GM18526 (cell line): ENCODE results near the gene AKAP14.
A peak's percentile ranks its signal among the peaks of the same experiment; 100 is the strongest.

ENCODE experiments used
- POLR2A ChIP-seq: IDR thresholded peaks from 3 replicates; pipeline ENCODE4 v1.6.1; 2011; ENCODE audit not compliant: insufficient read length; ENCODE audit errors: extremely low read depth

The AKAP14 gene

DNA sequence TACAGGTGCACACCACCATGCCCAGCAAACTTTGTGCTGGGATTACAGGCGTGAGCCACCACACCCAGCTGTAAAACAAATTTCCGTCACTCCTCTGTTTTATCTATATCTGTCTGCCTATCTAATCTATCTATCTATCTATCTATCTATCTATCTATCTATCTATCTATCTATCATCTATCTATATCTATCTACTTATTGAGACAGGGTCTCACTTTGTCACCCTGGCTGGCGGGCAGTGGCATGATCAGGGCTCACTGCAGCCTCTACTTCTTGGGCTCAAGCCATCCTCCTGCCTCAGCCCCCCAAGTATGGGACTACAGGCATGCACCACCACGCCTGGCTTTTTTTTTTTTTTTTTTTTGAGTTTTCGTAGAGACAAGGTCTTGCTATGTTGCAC is 20.6 kb downstream of the AKAP14 start:
- TF ChIP-seq POLR2A, result no peak

DNA sequence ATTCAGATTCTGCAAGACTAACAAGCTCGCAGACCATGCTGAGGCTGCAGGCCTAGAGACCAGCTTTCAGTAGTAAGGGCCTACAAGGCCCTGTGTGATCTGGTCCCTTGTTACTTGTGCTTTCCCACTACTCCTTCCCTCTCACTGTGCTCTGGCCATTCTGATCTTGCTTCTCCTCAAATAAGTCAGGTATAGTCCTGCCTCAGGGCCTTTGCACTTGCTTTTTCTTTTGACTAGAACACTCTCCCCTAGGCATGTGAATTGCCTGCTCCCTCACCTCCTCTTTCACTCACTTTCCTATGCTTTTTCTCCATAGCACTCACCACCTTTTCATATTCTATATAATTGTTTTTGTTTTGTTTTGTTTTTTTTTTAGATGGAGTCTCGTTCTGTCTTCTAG is 22.2 kb downstream of the AKAP14 start:
- no peak for TF ChIP-seq POLR2A

DNA sequence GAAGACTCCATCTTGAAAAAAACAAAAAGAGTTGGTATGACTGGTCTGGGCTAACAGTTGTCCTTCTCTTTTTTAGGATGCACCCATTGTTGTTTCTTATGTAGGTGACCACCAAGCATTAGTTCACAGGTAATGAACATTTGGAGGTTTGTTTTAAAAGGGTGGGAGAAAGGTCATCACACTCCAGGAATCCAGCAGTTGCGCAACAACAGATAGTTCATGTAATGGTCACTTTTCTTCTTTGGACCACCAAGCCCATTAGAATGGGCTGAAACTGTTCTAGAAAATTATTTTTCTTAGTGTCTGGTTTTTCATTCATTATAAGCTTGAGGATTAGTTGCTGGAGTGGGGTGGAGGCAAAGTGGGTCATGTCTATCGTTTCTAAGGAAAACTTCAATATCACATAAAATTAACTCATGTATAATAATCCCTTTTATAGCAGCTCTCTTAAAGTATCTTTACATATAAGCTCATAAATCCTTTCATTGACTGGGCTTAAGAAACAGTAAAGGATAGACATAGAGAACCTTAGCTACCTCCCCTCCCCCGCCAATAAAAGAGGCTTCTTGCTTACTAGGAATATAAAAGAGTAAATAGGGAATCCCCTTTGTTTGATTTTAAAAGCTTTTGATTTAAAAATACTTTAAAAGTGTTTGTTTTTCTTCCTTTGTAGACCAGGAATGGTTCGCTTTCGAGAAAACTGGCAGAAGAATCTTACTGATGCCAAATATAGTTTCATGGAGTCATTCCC is 24.3 kb downstream of the AKAP14 start:
- TF ChIP-seq POLR2A, result no peak

DNA sequence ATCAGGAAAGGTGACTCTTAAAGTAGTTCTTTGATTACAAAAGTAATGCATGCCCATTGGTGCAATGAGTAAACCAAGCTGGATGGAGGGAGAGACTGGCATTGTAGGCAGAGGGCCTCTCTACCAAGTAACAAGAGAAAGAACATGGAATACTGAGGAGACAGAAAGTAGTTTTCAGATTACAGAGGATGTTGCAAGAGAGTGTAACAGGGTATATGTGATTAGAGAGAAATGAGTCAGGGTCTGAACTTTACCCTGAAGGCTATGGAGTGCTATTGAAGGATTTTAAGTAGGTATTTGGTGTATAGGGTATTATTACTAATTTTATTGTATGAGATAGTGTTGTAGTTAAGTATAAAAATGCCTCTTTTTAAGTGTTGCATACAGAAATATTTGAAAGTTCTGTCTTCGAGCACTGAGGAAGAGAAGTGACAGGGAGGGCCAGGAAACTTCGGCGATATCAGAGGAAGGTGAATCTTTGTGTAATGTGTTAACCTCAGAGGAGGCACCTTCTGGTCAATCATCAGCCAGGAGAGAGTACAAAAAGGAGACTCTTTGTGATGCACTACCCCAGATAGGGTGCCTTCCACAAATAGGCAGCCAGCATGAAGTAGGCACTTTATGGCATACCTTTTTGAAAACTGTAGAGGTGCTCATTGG is 39.7 kb downstream of the AKAP14 start:
- no peak for TF ChIP-seq POLR2A

DNA sequence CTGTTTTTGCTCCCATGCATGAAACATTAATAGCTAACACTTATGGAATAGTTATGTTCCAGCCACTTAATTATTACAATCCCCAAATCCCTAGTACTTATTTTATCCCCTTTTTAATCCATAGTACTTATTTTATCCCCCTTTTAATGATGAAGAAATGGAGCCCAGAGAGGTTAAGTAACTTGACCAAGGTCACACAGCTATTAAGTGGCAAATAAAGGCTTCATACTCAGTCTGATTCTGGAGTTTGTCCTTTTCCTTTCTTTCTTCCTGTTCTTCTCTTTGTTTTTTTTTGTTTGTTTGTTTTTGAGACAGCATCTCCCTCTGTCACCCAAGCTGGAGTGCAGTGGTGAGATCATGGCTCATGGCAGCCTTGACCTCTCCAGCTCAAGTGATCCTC is 45.6 kb downstream of the AKAP14 start:
- TF ChIP-seq POLR2A, result no peak

DNA sequence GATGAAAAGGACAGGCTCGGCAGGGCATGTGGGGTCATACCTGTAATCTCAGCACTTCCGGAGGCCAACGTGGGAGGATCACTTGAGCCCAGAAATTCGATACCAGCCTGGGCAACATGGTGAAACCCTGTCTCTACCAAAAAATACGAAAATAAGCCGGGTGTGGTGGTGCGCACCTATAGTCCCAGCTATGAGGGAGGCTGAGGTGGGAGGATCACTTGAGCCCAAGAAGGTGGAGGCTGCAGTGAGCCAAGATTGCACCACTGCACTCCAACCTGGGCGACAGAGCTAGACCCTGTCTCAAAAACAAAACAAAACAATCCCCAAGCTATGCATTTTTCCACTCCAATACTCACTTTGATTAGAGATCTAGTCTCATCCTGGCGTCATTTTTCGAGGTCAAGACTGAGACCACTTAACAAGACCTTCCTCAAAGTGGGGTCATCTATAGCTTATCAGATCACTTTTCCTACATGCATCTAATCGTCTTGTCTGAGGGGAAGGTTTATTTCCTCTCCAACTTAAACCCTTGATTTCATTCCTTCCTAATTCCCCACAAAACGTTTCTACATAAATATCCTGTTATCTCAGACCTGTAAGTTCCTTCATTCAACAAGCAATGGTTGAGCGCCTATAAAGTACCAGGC is 46.6 kb downstream of the AKAP14 start:
- no peak for TF ChIP-seq POLR2A

DNA sequence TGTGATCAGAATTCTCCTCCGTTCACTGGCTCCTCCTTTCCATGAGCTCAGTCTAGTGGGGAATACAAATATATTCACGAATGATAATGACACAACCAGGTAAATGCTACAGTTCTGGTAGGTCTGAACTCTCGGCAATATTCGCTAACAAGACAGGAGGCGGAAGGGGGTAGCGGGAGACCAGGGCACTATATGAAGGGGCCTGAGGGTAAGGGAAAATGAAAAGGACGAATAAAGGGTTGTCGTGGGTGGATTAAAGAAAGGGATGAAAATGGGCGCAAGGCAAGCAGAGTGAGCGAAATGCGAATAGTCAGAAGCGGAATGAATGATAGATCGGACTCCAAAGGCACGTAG is 47.1 kb downstream of the AKAP14 start:
- no peak for TF ChIP-seq POLR2A

DNA sequence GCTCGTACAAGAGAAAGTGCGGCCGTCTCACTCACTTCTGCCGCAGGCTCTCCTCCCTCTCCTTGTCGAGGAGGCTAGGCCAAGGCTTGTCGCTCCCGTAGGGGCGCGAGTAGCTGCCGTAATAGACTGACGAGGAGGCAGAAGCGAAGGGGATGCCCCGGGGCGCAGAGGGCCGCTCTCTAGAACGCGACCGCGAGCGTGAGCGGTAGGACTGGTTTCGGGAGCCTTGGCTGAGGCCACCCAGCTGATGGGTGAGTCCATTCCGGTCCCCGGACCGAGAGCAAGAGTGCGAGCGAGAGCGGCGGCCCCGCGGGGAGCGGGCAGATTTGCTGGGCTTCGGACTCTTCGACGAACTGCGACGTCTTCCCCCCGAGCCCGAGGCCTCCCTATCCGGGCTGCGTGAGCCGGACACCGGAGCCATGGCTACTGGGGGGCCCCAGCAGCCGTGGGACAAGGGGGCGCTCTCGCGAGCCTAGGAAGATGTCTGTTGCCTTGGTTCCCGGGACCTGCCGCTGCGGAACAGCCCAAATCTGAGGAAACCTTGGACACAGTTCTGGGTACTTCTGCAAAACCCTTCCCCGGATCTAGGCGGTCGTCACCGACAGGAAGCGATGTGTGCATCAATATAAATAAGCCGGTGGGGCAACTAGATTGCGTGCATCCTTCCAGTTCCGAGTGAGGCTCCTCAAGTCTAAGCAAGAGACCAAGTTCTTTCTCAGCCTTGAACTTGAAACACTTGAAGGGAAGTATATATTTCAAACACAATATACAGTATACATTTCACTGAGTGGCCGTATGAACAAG is 47.7 kb downstream of the AKAP14 start, which contains the start of gene NKAP:
Gene NKAP (minus strand): TSS at position 567 of the 804 bp plus-strand sequence. CDS start 146 bp downstream, at position 421.
- TF ChIP-seq POLR2A, result peak; percentile 41

DNA sequence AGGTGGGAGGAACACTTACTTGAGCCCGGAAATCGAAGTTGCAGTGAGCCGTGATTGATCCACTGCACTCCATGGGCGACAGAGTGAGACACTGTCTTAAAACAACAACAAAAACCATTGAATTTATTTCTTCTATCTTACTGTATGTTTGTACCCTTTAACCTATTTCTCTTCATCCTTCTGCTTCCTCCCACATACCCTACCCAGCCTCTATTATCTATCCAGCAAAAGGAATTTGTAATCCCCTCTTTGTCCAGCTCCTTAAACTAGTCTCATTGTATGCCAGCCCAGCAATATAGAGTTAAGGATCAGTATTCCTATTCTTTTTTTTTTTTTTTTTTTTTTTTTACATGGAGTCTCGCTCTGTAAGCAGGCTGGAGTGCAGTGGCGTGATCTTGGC is 49.8 kb downstream of the AKAP14 start:
- no peak for TF ChIP-seq POLR2A

DNA sequence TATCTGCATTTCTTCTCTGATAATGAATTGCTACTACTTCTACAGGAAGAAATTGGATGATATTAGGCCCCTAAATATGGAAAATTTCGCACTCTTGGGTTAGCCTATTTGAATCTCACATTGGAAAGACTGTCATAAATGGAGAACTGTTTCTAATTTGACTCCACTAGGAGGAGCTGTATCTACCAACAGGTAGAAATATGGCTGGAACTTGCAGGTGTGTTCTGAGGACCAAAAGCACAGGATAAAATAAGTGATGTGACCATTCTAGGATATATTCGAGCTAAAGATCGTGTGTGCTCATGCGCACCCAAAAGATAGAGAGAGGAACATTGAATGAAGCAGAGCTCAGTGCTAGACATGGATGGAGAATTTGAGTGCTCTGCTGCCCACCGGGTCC is 52.7 kb downstream of the AKAP14 start:
- no peak for TF ChIP-seq POLR2A

DNA sequence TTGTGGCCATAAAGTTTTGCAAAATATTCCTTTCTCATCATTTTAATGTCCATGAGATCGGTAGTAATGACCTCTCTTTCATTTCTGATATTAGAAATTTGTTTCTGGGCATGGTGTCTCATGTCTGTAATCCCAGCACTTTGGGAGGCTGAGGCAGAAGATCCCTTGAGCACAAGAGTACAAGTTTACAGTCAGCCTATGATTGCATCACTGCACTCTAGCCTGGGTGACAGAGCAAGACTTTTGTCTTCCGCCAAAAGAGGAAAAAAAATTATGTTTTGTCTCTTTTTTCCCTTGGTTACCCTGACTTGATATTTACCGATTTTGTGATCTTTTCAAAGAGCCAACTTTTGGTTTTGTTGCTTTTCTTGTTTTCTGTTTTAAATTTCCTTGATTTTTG is 58.7 kb downstream of the AKAP14 start:
- TF ChIP-seq POLR2A, result no peak

DNA sequence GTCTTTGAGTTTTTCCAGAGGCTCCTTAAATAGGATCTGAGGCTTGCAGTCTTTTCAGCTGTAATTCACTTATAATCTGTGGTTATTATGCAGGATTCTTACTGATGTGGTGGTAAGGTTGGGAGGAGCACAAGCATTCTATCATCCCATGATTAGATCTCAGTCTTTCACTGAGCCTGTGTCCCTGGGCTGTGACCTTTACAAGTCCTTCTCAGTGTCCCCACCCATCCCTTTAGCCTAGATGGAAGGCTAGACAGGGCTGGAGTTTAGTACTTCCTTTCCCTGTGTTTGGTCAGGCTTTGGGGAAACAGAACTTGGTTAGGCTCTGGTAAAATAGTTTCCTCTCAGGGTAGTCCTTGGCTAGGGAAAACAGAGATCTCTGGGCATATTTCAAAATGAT is 64.9 kb downstream of the AKAP14 start:
- no peak for TF ChIP-seq POLR2A
